Smooth muscle cell (in vitro differentiated cells): ENCODE data around the gene ELAPOR2. TPM values are rescaled to one million over a fixed set of nuclear protein-coding genes. Genes with fewer than 3 reads are reported as not detected.

ENCODE experiments used
- DNase-seq: peaks from one replicate; lab custom pipeline; 2025; ENCODE audit not compliant: unreplicated experiment; lab: John Stamatoyannopoulos, UW
- H2AFZ ChIP-seq: fragments of 200-600 bp; sonication (generic); 2 replicates; pipeline ENCODE4 v1.6.0; 2016; ENCODE audit warnings: antibody characterized with exemption, low read depth, mild to moderate bottlenecking
- H3F3A ChIP-seq: fragments of 200-600 bp; sonication (generic); 2 replicates; pipeline ENCODE4 v1.6.0; 2017; ENCODE audit warnings: antibody characterized with exemption, low read depth
- H3K27ac ChIP-seq: fragments of 200-600 bp; sonication (generic); 2 replicates; pipeline ENCODE4 v1.5.1; 2016; ENCODE audit warnings: low read depth, mild to moderate bottlenecking
- H3K27me3 ChIP-seq: fragments of 200-600 bp; sonication (generic); 2 replicates; pipeline ENCODE4 v1.6.1; 2016; ENCODE audit warnings: low read depth, mild to moderate bottlenecking
- H3K36me3 ChIP-seq: fragments of 200-600 bp; sonication (generic); 2 replicates; pipeline ENCODE4 v1.5.1; 2016; ENCODE audit warnings: low read depth
- H3K4me1 ChIP-seq: fragments of 200-600 bp; sonication (generic); 2 replicates; pipeline ENCODE4 v1.5.1; 2016; ENCODE audit warnings: low read depth
- H3K4me2 ChIP-seq: fragments of 200-600 bp; sonication (generic); 2 replicates; pipeline ENCODE4 v1.6.0; 2016; ENCODE audit warnings: mild to moderate bottlenecking
- H3K4me3 ChIP-seq: fragments of 200-600 bp; sonication (generic); 2 replicates; pipeline ENCODE4 v1.5.1; 2016; ENCODE audit warnings: mild to moderate bottlenecking
- H3K79me2 ChIP-seq: fragments of 200-600 bp; sonication (generic); 2 replicates; pipeline ENCODE4 v1.6.0; 2016; ENCODE audit warnings: low read depth, mild to moderate bottlenecking
- H3K9ac ChIP-seq: fragments of 200-600 bp; sonication (generic); 2 replicates; pipeline ENCODE4 v1.6.0; 2016; ENCODE audit warnings: low read depth
- H3K9me3 ChIP-seq: fragments of 200-600 bp; sonication (generic); replicated peaks from 2 replicates; pipeline ENCODE4 v1.5.1; 2016; ENCODE audit warnings: low read depth
- H4K20me1 ChIP-seq: fragments of 200-600 bp; sonication (generic); 2 replicates; pipeline ENCODE4 v1.6.0; 2016; ENCODE audit warnings: low read depth
- WGBS: methylation state at CpG from one replicate; pipeline ENCODE4 v1.1.7; 2016; ENCODE audit warnings: low lambda C conversion rate; 5-methylcytosine and 5-hydroxymethylcytosine counted together
- polyA plus RNA-seq: library from polyadenylated mRNA; unstranded; fragments of >200 nt; fragmentation: Nextera tagmentation; extraction: Ambion mirVana; gene quantifications from 2 replicates; pipeline ENCODE4 v1.2.1, GENCODE V29; 2016
- total RNA-seq: library from RNA; depleted of rRNA; stranded (reverse); fragments of >200 nt; gene quantifications from 2 replicates; pipeline ENCODE4 v1.2.3, GENCODE V29; 2014
- TF ChIP-seq, protein P1 (sequence below): fragments of 200-600 bp; sonication (generic); IDR thresholded peaks from 2 replicates; pipeline ENCODE4 v1.5.1; 2017; ENCODE audit warnings: borderline replicate concordance, mild to moderate bottlenecking, antibody characterized with exemption; ENCODE audit not compliant: insufficient read depth, poor library complexity, severe bottlenecking

The ELAPOR2 gene
- total and polyA plus RNA-seq, 2 experiments from 2014 or later, result 27.6 to 28.2 TPM

- WGBS, result 93% methylated on average over 2 of the region's 2 CpGs
Observed at GRCh38 chr7:87092568-87093091, 33.2 kb upstream of the ELAPOR2 start.

GRCh38 chr7:87091487-87092066, 32.1 kb upstream of the ELAPOR2 start:
- H3K79me2 ChIP-seq, result no peaks in the 10 kb centered on the region
- H3K27me3 ChIP-seq, result no peaks in the 10 kb centered on the region
- TF ChIP-seq, protein P1, sequence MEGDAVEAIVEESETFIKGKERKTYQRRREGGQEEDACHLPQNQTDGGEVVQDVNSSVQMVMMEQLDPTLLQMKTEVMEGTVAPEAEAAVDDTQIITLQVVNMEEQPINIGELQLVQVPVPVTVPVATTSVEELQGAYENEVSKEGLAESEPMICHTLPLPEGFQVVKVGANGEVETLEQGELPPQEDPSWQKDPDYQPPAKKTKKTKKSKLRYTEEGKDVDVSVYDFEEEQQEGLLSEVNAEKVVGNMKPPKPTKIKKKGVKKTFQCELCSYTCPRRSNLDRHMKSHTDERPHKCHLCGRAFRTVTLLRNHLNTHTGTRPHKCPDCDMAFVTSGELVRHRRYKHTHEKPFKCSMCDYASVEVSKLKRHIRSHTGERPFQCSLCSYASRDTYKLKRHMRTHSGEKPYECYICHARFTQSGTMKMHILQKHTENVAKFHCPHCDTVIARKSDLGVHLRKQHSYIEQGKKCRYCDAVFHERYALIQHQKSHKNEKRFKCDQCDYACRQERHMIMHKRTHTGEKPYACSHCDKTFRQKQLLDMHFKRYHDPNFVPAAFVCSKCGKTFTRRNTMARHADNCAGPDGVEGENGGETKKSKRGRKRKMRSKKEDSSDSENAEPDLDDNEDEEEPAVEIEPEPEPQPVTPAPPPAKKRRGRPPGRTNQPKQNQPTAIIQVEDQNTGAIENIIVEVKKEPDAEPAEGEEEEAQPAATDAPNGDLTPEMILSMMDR, result no peak
- no peaks in the 10 kb centered on the region for H3K9me3 ChIP-seq
- H3F3A ChIP-seq, result no peaks in the 10 kb centered on the region
- no peak for DNase-seq
- H3K27ac ChIP-seq, result no peak overlapping the region
- H3K4me3 ChIP-seq, result no peak overlapping the region
- no peak overlapping the region for H3K9ac ChIP-seq
- no peak overlapping the region for H2AFZ ChIP-seq
- H3K4me2 ChIP-seq, result no peak overlapping the region
- 61% methylated on average over 1 of the region's 1 CpG for WGBS
- H4K20me1 ChIP-seq, result no peaks in the 10 kb centered on the region
- H3K36me3 ChIP-seq, result no peaks in the 10 kb centered on the region
- H3K4me1 ChIP-seq, result no peaks in the 10 kb centered on the region

More at GRCh38 chr7:87092568-87093091, 33.2 kb upstream of the ELAPOR2 start:
- H3K79me2 ChIP-seq, result no peaks in the 10 kb centered on the region
- DNase-seq, result no peak
- H3F3A ChIP-seq, result no peaks in the 10 kb centered on the region
- H4K20me1 ChIP-seq, result no peaks in the 10 kb centered on the region
- H2AFZ ChIP-seq, result no peak overlapping the region
- no peak overlapping the region for H3K4me3 ChIP-seq
- no peaks in the 10 kb centered on the region for H3K27me3 ChIP-seq
- no peaks in the 10 kb centered on the region for H3K36me3 ChIP-seq
- no peak overlapping the region for H3K27ac ChIP-seq
- TF ChIP-seq, protein P1, result no peak
- no peaks in the 10 kb centered on the region for H3K4me1 ChIP-seq
- H3K9me3 ChIP-seq, result no peaks in the 10 kb centered on the region
- H3K9ac ChIP-seq, result no peak overlapping the region
- H3K4me2 ChIP-seq, result no peak overlapping the region

GRCh38 chr7:87083865-87084519, 24.5 kb upstream of the ELAPOR2 start:
- H2AFZ ChIP-seq, result no peak overlapping the region
- WGBS, result 78% methylated on average over 5 of the region's 5 CpGs
- H3K4me2 ChIP-seq, result peak overlapping the region; percentile 6
- no peaks in the 10 kb centered on the region for H3K36me3 ChIP-seq
- H3K4me1 ChIP-seq, result no peaks in the 10 kb centered on the region
- no peaks in the 10 kb centered on the region for H3K9me3 ChIP-seq
- no peak overlapping the region for H3K4me3 ChIP-seq
- H3F3A ChIP-seq, result no peaks in the 10 kb centered on the region
- no peaks in the 10 kb centered on the region for H3K79me2 ChIP-seq
- no peaks in the 10 kb centered on the region for H4K20me1 ChIP-seq
- DNase-seq, result no peak
- H3K27me3 ChIP-seq, result no peaks in the 10 kb centered on the region
- peak overlapping the region; percentile 74 for H3K27ac ChIP-seq
- TF ChIP-seq, protein P1, result no peak
- H3K9ac ChIP-seq, result peak overlapping the region; percentile 23
